GM12873 (cell line): Measurements from ENCODE around the gene CLMN.

Experiments used
- CTCF ChIP-seq: IDR thresholded peaks from 2 replicates; pipeline ENCODE4 v1.5.1; 2012; ENCODE audit warnings: low read depth, mild to moderate bottlenecking, moderate library complexity, low read length, control low read depth; ENCODE audit not compliant: insufficient read depth; ENCODE audit errors: missing control alignments

The CLMN gene

GRCh38 chr14:95261616-95262510 lies 57.8 kb downstream of the CLMN start:
- TF ChIP-seq CTCF, result no peak

- no peak for TF ChIP-seq CTCF
Measured at GRCh38 chr14:95260537-95261361, 59.0 kb downstream of the CLMN start.

GRCh38 chr14:95258754-95259593 lies 60.7 kb downstream of the CLMN start:
- TF ChIP-seq CTCF, result no peak

- TF ChIP-seq CTCF, result no peak
Measured at GRCh38 chr14:95258156-95258555, 61.6 kb downstream of the CLMN start.

GRCh38 chr14:95257521-95257920 lies 62.2 kb downstream of the CLMN start:
- no peak for TF ChIP-seq CTCF

- no peak for TF ChIP-seq CTCF
Measured at GRCh38 chr14:95256776-95257060, 63.0 kb downstream of the CLMN start.
